Stimulated activated CD8-positive, alpha-beta memory T cell treated with anti-CD3 and anti-CD28 coated beads, Interleukin-7, amount 100 ng/mL, for 48 hours (primary cell): ENCODE data around the gene RHBDD1.

Experiments used
- DNase-seq, 2 donors: peaks; one replicate each; pipeline ENCODE4 v3.0.0-alpha.2; 2020; ENCODE audit warnings: low read depth in 1 of 2; ENCODE audit errors: extremely low read depth in 1 of 2

Gene RHBDD1

GRCh38 chr2:226910384-226910783 is 74.5 kb downstream of the RHBDD1 start:
- DNase-seq, result no peak

GRCh38 chr2:226911932-226912331 is 76.1 kb downstream of the RHBDD1 start:
- DNase-seq, result no peak

DNA sequence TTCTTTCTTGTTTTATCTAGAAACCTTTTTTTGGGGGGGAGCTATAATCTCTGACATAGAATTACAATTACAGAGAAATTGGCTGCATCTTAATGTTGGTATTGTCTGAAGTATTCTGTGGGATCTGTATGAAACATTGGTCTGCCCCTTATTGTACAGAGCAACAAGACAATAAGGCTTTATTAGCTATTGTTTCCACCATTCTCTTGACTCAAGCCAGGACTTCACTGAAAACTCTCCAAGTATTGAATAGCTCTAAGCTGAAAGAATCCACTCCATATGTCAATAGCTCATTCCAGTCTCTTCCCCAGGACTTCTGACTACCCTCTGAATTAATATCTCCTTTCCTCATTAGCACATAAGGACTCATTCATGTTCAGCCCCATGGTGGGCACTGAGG is 77.8 kb downstream of the RHBDD1 start:
- DNase-seq, result no peak

DNA sequence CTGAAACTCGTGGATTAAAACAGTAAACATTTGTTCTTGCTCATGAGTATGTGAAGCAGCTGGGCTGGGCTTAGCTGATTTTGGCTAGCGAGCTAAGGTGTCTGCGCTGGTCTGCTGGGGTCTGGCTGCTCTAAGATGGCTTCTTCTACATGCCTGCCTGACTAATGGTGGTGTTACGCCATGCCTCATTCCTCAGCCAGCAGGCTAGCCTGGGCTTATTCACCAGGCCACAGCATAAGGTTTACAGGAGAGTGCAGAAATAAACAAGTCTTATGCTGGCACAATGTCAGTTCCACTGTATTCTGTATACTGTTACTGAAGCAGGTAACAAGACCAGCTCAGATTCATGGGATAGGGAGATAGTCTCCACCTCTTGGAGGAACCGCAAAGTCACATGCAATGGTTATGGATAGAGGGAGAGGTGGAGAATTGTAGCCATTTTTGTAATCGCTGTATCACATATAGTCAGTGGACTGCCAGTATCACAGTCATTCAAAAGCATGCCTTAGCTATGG is 80.0 kb downstream of the RHBDD1 start:
- no peak for DNase-seq

- no peak for DNase-seq
Observed at GRCh38 chr2:226916669-226917068, 80.8 kb downstream of the RHBDD1 start.

DNA sequence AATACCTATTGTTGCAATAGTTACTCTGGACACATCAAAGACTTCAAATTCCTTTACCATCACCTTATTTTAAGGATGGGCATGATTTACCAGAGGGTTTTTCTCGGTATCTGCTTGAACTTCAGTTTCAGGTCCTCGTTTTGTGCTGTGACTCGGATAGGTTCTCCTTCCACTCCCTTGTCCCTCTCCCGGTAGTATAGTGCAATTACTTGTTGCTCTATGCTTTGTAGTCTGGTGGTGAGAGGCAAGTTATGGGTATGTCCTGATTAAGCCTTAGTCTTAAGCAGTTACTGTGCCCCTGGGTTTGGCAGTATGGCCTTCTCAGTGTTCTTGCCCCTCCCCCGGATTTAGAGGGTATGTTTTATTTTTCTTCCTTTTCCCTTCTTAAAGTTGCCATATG is 96.6 kb downstream of the RHBDD1 start:
- no peak for DNase-seq

- no peak for DNase-seq
Observed at GRCh38 chr2:226934546-226935201, 98.8 kb downstream of the RHBDD1 start.

DNA sequence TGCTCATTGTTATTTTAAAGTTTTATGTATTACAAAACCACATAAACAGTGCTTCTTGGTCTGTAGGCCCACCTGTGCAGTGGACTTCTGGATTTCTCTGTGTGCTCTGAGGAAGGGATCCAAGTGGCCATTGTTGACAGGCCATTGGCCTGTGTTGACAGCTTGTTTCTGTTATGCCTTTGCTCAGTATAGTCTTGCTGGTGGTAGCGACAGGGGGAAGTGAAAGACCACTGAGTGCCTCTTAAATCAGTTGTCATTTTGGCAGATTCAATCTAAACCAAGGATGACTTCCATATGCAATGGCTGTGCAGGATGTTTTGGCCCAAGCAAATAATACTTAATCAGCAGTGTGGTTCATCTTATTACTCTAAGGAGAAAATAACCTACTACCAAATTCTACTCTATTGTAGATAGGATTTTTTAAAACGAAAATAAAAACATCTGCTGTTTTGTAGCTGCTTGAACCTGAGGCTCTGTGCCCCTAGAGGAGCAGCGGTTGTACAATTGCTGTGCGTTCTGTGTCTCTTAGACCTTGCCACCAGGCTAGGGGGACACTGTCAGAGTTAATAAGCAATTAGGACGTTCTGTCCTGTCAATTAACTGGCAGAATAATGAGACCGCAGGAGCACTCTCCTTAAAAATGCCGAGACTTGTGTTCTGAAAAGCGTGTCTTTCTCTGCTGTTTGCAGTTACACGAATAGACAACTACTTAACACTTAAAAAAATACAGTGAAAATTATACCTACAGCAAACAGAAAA is 108.2 kb downstream of the RHBDD1 start:
- DNase-seq, result no peak

DNA sequence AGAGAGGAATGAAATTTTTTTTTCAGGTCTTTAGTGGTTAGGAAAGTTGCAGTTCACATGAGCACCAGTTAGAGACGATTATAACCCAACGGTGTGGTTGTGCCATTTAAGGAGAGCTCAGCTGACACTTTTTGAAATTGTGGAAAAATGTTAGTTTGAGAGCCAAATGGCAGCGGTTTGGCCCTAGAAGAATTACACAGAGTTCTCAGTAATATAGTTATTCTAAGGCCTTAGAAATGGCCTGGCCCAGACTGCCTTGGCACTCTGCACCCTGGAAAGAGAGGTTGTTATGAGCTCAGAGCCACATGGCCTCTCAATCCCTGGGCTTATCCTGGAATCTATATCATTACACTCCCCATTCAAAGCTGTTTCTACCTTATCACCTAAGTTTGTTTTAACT is 117.4 kb downstream of the RHBDD1 start:
- no peak for DNase-seq

DNA sequence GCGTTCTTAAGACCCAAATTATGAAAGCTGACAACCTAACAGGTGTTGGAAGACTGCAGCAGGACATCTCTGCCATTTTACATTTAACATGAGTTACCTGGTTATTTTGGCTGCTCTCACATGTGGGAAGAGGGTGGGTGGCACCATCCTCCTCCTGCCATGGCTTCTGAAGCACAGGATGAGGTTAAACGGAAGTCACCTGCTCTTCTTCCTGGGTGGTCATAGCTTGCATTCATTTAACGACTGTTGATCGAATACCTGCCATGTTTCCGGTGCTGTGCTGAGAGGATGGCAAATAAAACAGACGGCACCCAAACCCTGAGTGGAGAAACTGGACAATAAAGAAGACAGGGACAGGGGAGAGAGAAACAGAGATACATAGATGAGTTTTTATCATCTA is 118.0 kb downstream of the RHBDD1 start:
- no peak for DNase-seq

- no peak for DNase-seq
Observed at GRCh38 chr2:226956659-226957058, 120.8 kb downstream of the RHBDD1 start.

- no peak for DNase-seq
Observed at GRCh38 chr2:226959418-226959817, 123.6 kb downstream of the RHBDD1 start.

DNA sequence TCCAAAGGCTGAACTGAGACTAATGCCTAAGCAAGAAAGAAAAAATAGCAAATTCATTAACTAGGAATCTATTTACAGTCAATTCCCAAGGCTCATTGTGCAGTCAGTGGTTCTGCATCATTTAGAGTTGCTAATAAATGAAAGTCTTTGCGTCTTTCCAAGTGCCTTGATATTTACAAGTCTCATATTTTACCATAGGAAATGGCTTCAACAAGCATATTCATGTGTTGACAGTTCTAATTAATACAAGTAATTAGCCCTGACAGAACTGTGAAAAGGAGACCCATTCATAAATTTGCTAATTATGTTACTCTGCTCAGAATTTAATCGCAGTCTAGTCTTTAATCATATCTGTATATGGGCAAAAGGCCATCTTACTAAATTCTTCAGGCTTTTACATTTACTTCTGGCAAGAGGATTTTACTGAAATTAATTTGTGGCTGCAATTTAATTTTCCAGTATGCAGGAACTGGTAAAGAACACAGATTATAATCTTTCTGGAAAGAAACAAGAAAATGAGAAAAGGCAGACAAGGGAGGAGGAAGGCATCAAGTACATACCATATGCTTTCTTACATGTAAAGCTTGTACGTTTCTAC is 126.4 kb downstream of the RHBDD1 start:
- DNase-seq, result no peak

GRCh38 chr2:226963528-226963927 is 127.7 kb downstream of the RHBDD1 start:
- no peak for DNase-seq

GRCh38 chr2:226965376-226965775 is 129.5 kb downstream of the RHBDD1 start:
- no peak for DNase-seq

GRCh38 chr2:226969417-226970080 is 133.7 kb downstream of the RHBDD1 start:
- no peak for DNase-seq

DNA sequence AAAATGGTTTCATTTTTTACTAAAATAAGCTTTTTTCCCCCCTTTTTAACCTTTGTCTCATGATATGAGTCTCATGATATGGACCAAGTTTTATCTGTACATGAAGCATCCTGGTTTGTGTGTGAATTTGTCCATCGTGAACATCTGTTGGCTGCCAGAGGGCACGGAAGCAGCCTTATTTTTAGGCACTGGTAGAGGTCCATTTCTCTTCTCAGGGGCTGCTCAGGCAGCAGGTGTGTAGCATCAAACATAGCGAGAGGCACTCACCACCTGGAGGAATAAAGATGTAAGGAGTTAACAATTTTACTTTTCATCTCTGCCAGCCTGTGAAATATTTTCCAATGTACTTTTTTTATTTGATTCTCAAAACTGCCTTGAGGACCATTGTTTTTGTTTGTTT is 134.5 kb downstream of the RHBDD1 start:
- DNase-seq, result no peak

- DNase-seq, result no peak
Observed at GRCh38 chr2:226971084-226971483, 135.2 kb downstream of the RHBDD1 start.

- DNase-seq, result no peak
Observed at GRCh38 chr2:226971770-226972169, 135.9 kb downstream of the RHBDD1 start.

DNA sequence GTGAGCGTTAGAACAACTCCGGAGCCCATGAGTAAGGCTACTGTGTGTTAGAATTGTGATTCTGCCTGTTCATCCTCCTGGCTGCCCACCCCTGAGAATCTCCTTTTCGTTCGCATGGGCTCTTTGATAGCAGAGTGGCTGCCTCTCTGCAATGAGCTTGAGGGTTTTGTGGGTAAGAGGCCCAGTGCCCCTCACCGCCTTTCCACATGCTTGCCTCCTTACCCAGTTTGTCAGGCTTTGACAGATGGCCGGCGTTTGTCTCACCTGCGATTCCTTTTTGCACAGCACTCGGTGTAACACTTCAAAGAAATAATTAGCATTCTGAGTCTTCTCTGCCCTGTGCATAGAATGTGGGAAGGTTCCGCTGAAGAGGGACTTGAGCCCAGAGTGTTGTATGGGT is 138.0 kb downstream of the RHBDD1 start:
- no peak for DNase-seq

- no peak for DNase-seq
Observed at GRCh38 chr2:226977775-226978190, 141.9 kb downstream of the RHBDD1 start.
